Left hindlimb (tissue), 1 donor: ENCODE results near the gene TMPRSS6.

ENCODE experiments used
- DNase-seq: peaks from one replicate; pipeline ENCODE4 v3.0.0-alpha.2; 2018

The TMPRSS6 gene

DNA sequence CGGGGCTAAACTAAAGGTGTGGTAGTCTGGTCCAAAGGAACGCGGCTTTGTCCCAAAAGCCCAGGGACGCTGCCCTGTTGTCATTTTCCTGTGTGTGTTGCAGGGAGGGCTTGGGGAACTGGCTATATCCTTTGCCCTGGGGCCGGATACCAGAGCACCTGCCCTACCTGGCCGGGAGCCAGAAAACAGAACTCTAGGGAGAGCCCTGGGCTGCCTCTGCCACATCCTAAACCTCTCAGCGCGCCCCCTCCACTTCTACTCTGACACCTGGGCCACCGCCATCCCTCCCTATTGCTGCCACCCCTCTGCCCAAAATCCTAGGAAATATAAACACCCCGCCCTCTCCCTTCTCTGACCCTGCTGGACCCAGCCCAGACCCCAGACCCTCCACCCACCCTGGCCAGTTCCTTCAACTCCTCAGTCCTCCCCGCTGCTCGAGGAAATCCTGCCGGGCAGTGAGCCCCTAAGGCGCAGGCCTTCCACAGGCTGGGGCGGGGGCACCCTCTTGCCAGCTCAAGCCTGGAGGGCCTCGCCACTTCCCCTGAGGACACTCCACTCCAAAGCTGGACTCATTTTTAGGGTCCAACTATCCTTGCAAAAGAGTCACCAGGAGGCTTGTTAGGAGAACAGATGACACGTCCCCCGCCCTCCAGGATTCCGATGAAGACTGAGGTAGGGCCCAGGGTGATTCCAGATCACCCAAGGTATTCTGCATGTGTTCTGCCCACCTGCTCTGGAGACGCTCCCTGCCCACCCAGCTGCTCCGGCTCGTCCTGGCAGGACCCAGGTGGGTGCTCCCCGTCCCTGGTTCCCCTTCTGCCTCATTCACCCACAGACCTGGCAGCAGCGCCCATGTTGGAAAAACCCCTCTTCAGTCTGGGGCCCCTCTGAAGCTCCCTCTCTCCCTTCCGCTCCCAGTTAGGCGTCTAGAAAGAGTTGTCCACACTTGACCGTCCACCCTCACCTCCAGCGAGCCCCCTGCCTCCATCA, 45.8 kb downstream of the TMPRSS6 start:
- DNase-seq, result no peak

DNA sequence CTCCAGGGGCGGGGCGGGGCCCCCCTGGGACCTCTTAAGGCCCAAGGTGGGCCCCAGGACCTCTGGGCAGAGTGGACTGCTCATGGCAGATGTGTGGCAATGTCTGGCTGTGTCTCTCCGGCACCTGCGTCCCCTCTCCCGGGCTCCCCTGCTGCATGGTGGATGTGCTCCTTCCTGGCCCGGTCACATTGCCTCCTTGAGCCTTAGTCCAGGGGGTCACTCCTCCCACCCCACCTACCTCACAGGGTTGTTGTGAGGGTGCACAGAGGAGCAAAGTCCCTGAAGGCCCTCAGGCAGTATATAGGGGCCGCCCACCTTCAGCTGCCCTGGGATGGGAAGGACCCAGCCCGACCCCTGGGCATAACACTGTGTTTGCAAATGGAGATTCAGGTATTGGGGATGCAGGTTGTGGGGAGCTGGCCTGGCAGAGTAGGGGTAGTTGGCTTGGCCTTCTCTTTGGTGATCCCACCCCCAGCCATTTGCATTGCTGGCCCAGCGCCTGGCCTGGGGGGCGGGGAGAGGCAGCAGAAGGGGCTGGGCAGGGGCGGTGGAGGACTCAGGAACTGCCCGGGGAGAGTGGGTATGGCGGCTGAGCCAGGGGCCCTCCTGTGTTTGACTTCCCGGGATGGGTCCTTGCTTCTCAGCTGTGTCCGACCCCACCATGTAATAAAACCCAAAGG, 46.7 kb downstream of the TMPRSS6 start:
- no peak for DNase-seq

DNA sequence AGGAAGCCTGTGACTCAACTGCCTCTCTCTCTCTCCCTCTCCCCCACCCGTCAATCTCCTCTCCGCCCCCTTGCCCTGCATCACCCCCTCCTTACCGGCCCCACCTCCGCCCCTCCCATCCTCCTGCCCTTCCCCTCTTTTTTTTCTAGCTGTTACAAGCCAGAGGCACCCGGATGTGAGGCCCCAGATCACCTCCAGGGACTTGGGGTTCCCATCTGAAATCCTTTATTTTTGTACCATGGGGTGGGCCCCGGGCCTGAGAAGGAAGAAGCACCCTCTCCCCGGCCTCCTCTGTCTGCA, 47.2 kb downstream of the TMPRSS6 start:
- no peak for DNase-seq

DNA sequence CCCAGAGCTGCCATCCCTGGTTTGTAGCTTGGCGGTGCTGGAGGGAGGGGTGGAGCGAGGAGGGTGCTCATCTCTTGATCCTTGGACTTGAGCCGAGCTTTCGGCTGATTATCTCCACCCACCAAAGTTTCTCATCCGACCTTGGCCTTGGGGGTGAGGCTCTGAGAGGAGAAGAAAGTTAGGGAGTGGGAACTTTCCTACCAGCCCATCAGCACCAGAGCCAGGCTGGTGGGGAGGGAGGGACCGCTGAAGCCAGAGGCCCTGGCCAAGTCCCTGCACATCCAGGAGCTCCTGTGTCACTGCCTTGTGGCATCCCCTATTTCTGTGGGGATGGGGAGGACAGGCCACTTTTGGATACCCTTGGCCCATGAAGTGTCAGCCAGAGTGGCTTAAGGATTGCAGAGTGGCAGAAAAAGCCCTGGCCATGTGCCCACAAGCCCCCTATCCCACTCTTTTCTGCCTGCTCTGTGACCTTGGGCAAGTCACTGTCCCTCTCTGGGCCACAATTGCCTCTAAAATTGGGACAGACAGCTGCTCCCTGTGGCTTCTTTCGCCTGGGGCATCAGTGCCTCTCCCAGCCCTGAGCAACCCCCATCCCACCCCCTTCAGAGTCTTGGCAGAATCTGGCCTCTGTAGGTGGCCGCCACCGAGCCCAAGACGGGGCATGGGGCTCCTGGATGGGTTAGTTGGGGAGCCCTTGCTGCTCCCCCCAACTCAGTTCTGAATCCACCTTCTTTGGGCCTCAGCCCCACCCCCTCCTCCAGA, 47.7 kb downstream of the TMPRSS6 start:
- no peak for DNase-seq

DNA sequence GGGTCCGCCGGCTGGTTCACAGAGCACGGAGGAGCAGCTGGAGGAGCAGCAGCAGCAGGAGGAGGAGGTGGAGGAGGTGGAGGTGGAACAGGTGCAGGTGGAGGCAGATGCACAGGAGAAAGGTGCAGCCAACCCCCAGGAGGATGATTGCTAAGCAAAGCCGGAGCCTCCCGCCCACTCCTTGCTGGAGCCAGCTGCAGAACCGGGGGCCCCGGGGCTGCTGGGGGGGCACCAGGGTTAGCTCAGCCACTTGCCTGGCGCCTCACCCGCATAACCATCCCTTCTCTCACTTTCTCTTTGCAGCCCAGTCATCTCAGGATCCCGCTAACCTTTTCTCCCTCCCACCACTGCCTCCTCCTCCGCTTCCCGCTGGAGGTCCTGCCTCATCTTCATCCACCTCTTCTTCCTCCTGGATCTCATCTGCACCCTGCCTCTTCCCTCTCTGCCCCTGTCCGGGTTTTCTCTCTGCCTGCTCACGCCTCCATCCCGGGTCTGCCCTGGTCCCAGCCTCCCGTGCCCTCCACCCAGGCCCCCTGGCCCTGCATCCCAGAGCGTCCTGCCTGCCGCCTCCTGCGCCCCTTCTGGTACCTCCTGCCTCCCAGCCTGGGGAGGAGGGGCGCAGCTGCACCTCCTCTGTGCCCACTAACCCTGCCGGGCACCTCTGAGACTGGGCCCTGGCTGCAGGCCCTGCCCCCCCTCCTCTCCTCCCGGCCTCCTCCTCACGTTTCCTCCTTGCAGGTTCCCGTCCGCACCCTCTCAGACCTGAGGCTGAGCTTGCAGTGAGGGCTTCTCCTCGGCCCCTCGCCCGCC, 48.5 kb downstream of the TMPRSS6 start:
- peak; percentile 27 for DNase-seq

DNA sequence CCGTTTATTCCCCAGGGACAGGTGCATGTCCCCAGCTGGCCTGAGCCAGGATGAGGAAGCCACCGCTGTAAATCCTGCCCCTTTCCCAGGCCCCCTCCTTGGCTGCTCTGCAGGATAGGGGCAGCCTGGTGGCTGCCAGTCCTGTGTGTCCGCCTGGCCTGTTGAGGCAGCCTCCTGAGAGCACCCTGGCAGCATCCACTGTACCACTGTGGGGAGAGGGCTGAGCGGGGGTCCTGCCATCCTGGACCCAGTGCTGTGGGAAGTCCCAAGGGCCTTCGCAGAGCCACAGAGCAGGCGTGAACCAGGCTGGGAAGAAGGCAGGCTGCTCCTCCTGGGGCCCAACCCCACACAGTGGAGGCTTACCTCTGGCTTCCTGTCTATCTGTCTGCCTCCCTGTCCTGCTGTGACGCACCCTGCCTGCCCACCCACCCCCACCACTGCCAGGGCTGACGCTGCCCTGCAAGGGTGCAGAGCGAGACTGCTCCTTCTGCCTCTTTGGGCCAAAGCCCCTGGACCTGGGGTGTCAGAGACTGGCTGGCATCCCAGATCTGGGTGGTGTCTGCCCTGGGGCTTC, 49.5 kb downstream of the TMPRSS6 start:
- DNase-seq, result peak; percentile 29

DNA sequence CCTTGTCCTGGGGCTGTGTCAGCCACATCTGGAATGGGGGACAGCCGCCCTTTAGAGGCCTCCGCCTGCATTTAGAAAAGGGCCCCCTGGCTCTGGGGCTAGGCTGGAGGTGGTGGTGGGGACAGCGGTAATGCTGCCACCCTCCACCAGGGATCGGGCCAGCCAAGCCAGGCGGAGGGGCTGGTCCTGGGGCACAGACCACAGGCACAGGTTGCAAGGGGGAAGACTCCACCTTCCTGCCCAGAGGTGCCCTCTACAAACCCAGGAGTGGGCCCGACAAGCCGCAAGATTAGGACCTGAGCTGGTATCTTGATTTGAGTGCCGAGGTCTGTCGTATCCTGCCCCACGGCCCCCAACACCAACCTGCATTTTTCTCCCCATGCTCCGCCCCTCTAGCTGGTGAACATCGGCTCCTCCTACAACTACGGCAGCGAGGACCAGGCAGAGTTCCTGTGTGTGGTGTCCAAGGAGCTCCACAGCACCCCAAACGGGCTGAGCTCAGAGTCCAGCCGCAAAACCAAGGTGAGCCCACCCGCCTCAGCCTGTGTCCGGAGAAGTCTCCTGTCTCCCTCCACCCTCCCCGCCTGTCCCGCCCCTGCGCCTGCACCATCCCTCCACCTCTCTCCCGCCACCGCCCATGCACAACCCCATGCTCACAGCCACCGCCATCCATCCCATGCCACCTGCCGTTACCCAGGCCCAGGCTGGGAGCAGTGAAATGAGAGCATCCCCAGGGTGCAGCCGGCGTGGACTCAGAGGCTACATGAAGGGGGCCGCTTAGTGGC, 50.4 kb downstream of the TMPRSS6 start:
- peak; percentile 31 for DNase-seq

DNA sequence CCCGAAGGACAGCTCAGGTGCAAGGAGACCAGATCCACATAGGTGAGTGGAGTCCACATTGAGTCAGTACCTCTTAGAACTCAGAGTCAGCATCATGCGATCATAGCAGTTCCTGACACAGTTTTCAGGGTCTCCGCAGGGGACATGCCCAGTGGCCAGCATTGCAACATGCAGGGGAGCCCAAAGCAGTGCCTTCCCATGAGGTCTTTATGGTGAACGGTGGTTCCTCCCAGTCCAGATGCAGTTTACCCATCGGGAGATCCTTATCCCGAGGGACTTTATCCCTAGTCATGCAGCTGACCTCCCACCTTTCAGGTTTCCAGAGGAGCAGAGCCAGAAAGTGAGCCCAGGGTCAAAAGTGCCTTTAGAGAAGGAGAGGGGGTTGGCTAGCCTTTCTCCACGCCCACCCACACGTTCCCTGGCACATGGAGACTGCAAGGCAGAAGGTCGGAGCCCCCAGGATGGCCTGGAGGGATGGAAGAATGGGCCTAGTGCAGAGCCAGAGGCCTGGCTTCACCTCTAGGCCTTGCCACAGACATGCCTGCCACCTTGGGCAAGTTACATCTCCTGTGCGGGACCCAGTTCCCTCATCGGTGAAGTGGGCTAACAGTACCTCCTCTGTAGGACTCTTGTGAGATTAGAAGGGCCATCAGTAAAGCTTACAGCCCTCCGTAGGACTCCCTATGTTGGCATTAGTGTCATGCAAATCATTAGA, 51.6 kb downstream of the TMPRSS6 start:
- peak; percentile 13 for DNase-seq

DNA sequence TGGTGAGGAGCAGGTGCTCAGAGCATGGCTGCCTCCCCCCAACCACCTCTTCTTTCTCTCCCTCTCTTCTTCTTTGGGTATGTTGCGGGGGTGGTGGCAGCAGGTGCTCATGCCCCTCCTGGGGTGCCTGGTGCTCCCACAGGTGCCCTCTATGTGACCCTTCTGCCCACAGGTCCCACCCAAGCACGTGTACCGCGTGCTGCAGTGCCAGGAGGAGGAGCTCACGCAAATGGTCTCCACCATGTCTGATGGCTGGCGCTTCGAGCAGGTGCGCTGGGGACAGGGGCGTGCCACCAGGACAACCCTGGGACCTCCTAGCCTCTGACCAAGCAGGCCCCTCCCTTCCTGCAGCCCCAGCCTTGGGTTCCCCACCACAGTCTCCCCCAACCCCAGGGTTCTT, 52.3 kb downstream of the TMPRSS6 start:
- DNase-seq, result peak; percentile 24

DNA sequence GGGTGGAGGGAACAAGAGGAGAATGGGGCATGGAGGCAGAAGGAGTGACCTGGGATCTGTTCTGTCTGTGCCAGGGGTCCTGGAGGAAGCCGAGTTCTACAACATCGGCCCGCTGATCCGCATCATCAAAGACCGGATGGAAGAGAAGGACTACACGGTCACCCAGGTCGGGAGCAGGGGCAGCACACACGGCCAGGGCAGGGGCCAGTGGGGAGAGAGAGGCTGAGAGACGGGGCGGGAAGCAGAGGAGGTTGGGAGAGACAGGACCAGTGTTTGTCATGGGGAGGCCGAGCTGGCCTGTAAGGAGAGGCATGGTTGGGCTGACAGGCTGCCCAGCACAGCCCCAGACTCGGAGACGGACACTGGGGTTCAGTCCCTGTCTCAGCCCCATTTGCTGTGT, 53.3 kb downstream of the TMPRSS6 start:
- no peak for DNase-seq

DNA sequence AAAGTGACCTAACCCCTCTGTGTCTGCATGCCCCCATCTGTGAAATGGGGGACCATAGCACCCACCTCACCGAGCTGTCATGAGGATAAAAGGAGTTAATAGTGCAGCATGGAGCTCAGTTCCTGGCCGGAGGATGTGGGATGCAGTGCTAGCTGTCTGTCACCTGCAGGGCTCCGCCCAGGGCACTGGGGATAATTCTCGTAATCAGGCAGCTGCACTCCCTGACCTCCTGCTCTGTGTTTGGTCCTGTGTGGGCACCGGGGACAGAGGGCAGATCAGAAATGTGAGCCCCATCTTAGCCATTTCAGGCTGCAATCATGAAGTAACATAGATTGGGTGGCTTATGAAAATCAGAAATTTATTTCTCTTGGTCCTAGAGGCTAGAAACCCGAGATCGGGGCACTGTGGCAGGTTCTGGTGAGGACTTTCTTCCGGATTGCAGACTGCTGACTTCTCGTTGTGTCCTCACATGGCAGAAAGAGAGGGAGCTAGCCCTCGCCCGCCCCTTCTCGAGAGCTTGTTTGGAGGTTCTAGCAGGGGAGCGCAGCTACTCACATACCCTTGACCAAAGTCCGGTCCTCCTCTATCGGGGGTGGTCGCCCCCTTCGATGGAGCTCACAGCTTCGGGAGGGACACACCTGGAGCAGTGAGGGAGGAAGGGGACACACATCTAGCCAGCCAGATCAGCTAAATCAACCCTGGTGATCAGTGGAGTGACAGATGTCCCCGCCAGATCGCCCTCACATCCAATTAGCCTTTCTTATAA, 54.7 kb downstream of the TMPRSS6 start:
- DNase-seq, result peak; percentile 23

DNA sequence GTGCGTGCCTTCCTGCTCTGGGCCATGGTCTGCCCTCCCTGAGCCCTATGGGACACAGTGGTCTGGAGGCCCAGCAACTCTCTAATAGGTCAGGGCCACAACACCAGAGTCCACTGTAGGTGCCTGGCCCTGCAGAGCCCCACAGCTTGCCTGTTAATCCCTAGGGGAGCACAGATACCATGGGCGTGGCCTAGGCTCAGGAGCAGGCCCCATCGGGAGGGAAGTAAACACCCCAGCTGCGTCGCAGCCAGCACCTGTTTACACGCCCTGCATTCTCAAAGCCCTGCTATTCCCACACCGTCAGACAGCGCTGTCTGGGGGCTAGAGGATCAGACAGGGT, 55.5 kb downstream of the TMPRSS6 start:
- peak; percentile 27 for DNase-seq

DNA sequence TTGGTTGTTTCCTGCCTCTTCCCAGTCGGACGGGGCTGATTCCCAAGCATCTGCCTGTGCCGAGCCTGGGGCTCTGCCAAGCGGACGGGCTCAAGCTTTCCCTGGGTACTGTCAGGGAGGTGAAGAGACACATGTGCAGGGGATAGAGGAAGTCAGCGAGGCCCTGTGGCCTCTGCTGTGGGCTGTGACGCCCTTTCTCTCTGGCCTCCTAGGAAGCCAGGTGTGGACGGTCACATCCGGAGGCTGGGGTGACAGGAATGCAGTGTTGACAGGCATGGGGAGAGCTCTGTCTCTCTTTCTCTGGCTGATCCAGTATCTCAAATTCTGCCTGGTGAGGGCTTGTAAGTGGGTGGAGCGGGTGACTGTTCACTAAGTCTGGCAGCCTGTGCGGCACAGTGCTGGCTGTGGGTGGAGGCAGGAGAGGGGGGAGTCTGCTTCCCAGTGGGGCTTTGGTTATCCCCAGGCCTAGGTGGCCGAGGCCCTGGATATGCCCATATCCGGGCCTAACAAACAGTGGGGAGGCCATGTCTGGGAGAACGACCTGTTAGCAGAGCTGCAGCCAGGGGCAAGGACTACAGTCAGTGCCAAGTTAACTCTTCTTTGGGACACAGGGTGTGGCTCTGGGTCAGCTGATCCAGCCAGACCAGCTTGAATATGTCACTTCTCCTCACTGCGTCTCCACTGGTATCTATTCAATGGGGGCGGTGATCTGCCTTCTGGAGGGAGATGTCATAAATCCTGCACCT, 56.0 kb downstream of the TMPRSS6 start:
- peak; percentile 34 for DNase-seq

DNA sequence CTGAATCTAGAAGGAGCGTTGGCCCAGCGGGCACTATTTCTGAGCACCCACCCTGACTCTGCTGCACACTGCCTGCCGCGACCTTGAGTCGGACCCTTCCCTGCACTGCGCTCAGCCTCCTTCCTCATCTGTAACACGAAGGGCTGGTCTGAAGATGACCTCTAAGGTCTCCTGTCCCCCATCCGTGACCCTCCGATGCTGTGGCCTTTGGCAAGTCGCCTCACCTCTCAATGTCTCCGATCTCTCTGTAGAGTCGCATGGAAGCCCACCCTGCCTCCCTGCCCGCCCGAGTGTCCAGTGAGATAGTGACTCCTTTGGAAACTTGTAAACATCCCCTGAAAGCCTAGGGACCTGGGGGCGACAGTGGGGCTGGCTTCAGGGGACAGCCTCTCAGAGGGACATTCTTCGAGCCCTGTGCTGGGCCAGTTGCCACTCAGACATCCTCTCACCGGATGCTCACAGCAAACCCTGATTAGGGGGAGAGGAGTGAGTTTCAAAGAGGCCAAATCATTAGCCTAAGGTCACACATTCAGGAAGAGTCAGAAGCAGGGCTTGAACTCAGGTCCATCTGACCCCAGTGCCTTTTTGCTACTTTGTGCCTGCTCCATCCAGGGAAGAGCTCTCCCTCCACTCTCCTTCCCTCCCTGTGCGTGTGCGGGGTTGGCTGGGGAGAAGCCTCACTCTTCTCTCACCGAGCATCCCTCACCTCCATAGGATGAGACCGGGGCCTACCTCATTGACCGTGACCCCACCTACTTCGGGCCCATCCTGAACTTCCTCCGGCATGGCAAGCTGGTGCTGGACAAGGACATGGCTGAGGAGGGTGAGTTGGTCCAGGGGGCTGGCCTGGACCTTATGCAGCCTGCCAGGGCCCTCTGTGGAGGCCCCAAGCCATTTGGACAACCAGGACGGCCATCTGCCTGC, 56.9 kb downstream of the TMPRSS6 start:
- DNase-seq, result no peak

DNA sequence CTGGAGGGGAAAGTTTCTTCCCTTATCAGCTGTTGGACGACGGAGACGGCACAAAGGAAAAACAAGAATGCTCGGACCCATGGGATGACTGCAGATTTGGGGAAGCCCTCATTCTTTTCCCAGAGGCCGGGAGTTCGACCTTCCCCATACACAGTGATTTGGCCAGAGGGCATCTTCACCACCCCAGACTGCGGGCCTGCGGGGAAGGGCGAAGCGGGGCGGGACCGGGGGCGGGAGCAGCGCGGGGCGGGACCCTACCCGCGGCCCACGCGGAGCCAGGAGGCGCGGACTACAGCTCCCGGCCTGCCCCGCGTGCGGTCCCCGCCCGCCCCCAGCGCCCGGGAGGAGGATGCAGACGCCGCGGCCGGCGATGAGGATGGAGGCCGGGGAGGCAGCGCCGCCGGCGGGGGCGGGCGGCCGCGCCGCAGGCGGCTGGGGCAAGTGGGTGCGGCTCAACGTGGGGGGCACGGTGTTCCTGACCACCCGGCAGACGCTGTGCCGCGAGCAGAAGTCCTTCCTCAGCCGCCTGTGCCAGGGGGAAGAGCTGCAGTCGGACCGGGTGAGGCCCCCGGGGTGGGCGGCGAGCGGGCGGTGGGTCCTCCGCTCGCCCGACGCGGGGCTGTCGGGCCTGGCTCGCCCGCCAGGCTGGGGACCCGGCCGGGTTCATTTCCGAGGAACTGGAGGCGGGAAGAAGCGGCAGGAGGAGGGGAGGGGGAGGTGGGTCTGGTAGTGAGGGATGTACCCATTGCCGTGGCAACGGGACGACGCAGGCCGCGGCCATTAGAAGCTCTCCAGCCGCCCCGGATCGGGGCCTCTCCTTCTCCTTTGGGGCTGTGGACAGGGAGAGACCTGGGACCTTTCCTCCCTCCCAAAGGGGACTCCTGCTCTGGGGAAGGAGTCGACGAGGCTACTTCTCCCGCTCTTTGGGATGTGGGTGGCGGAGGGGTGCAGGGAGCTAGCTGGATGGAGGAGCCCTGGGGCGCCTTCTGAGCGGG, 57.8 kb downstream of the TMPRSS6 start, which contains the start of gene KCTD17:
Gene KCTD17 (plus strand): TSS at position 352 of the 995 bp plus-strand sequence. CDS start 19 bp downstream, at position 371.
- DNase-seq, result peak; percentile 82

DNA sequence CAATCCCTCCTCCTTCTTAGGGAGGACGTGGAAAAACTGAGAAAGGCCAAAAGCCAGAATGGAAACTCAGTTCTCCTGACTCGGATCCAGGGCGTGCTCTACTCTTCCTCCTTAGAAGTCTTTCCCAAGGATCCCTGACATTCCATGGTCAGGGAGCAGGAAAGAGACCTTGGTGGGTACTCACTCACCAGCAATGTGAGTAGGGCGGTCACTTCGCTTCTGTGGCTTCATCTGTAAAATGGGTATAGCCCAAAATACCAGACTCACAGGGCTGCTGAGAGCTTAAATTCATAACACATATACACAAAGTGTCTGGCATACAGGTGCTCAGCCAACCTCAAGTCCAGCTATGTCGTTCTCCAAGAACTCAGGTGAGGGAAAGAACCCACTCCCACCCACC, 58.6 kb downstream of the TMPRSS6 start:
- DNase-seq, result no peak

DNA sequence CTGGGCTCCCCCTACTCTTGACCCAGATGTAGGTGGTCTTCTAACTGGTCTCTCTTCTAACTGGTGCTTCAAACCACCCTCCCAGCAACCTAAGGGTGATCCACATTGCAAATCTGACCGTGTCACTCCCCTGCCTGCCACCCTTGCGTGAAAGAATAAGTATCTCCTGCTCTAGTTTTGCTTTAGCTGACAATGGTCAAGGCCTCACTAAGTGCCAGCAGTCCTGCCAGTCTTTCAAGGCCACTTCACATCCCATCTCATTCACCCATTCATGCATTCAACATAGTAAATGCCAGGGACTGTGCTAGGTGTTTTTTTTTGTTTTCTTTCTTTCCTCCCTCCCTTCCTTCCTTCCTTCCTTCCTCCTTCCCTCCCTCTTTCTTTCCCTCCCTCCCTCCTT, 60.3 kb downstream of the TMPRSS6 start:
- peak; percentile 10 for DNase-seq
